Measurements from ENCODE around the gene CIDEC.

DNA sequence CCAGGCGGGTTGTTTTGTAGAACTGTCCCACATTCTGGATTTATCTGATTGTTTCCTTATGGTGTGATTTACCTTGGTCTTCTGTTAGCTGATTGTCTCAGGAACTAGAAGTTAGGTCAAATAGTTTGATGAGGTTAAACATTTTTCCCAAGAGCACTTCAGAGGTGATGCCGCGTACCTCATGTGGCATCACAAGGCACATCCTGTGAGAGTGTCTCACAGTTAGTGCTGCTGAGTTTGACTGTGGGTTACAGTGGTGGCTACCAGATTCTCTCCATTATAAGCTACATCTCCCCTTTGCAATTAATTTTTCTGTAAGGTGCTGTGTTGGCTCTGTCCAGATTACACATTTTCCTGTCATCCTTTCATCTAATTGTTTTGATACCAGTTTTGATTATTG lies 48.8 kb downstream of the CIDEC start:
- TF ChIP-seq CTCF (IDR thresholded peaks at IDR 0.05; ENCODE audit: insufficient read depth, low read length, poor library complexity, severe bottlenecking), result no peak
- TF ChIP-seq EZH2phosphoT487 (conservative IDR thresholded peaks at IDR 0.05; ENCODE audit: low read length), result no peak
